ENCODE measurements around the gene AIF1L.

AIF1L gene

DNA sequence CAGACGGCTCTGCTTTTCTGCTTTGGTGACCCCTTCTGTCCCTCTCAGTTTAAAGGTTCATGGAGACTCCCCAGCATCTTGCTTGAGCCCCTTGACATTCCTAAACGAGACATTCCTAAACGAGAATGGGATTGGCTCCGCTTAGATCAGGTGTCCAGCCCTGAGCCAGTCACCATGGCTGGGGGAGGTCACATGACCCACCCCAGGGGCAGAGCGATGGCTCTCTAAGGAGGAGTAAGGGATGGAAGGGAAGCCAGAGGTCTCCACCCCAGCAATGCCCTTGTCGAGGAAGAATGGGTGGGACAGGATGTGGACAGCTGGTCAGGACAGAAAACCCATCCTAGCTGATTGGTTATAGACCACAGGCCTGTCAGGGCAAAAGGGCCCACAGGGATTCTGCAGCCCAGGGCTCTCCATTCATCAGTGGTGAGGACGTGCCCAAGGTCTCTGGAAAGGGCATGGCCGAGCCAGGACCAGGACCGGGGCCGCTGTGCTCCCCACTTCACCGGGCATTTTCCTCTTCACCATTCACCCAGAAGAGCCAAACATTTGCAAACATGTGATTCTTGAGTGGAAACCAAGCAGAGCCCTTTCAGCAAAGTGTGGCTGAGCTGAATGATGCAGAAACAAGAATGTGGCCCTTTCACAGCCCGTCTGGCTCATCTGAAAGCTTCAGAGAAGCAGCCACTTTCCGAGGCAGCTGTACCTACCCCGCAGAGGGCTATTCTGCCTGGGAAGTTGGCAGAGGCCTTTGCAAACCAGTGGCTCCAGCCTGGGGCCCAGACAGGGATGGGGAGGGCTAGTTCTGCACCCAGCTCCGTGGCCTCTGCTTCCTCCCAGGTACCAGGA lies 19.8 kb upstream of the AIF1L start:
- DNase-seq (ENCODE audit: low spot score): no peak
- no peak for FAIRE-seq

DNA sequence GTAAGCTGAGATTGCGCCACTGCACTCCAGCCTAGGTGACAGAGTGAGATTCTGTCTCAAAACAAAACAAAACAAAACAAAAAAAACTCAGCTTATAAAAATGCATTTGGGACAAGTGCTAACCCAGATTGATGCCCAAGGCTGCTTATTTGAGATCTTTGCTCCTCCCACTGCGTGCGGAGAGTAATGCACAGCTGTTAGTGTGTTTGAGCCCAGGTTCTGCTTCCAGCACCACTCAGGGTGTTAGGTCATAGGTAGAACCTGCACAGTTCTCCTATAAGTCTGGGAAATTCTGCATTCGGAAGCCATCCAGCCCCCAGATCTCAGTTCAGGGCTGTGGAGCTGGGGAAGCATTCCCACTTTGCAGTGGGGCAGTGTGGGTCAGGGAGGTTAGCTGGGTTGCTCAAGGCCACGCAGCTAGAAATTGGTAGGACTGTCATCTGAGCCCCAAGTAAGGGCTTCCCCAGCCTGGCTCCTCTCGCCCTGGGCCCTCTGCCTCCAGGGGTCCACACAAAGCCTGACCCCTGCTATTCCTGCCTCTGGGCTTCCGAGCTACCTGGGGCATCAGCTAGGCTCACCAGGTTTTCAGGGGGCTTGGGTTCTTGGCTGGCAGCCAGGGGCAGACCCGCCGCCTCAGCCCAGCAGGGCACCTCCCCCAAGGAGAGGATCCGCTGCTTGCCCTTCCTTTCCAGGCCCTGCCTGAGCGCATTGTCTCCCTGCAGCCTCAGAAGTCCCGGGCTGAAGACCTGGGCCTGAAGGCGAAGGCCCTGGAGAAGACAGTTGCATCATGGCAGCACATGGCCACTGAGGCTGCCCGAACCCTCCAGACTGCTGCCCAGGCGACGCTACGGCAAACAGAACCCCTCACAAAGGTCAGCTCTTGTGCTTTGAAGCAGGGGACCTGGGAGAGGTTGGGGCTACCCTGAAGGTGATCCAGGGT lies 17.6 kb upstream of the AIF1L start:
- DNase-seq (ENCODE audit: low spot score) (no peak), FAIRE-seq (no peak)

DNA sequence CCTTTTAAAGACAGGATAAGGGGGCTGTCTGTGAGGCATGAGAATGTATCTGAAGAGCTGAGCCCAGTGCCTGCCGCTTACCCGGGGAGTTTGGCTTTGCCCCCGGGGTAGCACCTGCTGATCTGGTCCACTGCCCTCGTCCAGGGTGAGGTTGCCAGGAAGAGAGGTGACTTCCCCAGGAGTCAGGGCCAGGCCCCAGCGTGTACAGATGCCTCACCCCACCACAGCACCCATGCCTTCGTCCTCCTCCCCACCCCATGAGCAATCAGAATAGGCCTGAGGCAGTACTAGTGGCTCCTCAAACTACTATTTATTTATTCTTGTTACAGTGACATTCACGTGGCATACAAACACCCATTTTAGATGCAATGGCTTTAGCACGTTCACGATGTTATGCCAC lies 15.7 kb upstream of the AIF1L start:
- FAIRE-seq: no peak
- no peak for DNase-seq (ENCODE audit: low spot score)

GRCh38 chr9:131081868-131082267 lies 14.5 kb upstream of the AIF1L start:
- DNase-seq (ENCODE audit: low spot score) (no peak), FAIRE-seq (no peak)

DNA sequence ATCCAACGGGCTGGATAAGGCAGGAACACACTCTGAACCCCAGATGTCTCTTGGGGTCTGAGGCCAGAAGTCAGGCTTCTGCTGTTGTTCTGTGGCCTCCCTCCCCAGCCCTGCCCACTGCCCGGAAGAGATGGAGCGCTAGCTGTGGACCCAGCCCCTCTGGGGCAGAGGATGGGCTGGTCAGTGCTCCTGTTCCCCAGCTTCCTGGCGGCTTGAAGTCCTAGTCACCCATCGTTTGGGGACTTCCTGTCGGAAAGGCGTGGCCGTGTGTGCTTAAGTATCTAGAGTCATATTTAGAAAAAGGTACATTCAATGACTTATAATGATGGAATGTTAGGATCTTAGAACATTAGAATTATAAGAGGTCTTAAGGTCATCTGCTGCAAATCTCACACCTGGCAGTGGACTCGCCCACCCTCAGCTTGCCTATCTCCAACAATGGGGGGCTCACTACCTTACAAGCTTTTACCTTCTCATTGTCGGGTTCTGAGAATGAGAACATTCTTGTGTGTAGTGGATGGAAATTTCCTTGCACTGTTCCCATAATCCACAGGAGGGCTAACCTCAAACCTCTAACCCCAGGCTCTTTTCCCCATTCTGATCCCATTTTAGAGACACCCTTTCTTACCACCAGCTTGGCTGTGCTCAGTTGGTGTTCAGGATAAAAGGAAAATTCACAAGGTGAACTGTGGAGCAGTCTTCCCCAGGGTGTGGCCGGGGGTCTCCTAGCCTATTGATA lies 13.4 kb upstream of the AIF1L start:
- DNase-seq (ENCODE audit: low spot score) (no peak), FAIRE-seq (no peak)

DNA sequence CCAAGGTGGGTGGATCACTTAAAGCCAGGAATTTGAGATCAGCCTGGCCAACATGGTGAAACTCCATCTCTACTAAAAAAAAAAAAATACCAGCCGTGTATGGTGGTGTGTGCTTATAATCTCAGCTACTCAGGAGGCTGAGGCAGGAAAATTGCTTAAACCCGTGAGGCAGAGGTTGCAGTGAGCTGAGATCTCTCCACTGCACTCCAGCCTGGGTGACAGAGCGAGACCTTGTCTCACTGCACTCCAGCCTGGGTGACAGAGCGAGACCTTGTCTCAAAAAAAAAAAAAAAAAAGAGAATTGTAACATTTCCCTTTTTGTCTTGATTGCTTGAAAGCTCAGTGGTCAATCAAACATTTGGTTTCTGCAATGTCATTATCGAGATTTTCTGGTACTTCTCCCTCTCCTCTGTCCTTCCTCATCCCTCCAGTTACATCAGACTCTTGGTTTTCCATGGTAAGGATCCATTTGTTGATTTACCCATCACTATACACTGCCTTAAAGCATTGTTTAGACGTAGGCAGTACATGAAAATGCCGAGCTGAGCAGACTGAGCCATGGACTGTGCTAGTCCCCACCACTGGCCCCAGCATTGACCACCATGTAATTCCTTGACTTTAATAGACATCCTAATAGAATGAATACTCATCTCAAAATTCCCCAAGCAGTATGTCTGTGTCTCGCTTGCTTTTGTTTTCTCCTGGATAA lies 11.5 kb upstream of the AIF1L start:
- FAIRE-seq (no peak), DNase-seq (ENCODE audit: low spot score) (no peak)

DNA sequence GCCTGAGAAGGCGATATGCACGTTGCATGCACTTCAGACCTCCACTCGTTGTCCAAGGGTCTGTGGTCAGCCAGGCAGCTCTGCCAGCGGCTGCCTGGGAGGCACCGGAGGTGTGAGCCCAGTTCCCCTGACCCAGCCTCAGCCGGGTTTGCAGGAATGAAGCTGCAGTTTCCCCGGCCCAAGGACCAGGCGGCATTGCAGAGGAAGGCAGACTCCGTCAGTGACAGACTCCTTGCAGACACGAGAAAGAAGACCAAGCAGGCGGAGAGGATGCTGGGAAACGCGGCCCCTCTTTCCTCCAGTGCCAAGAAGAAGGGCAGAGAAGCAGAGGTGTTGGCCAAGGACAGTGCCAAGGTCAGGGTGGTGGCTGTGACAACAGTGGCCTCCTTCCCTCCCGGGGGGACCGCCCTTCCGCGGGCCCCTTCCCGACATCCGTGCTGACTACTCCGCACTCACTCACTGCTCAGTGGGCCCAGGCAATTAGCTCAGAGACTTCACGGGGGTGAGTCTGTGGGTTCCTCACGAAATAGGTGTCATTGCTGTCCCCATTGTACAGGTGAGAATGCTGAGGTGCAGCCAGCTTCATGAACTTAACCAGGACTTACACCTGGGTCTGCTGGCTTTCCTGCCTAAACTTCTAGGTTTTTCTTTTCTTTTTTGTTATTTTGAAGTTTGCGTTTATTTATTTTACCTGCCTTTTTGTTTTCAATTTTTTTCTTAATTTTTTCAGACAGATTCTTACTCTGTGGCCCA lies 10.8 kb upstream of the AIF1L start:
- FAIRE-seq (no peak), DNase-seq (ENCODE audit: low spot score) (no peak)

- no peak for DNase-seq (ENCODE audit: low spot score)
Measured at GRCh38 chr9:131087354-131087893, 8.9 kb upstream of the AIF1L start.

DNA sequence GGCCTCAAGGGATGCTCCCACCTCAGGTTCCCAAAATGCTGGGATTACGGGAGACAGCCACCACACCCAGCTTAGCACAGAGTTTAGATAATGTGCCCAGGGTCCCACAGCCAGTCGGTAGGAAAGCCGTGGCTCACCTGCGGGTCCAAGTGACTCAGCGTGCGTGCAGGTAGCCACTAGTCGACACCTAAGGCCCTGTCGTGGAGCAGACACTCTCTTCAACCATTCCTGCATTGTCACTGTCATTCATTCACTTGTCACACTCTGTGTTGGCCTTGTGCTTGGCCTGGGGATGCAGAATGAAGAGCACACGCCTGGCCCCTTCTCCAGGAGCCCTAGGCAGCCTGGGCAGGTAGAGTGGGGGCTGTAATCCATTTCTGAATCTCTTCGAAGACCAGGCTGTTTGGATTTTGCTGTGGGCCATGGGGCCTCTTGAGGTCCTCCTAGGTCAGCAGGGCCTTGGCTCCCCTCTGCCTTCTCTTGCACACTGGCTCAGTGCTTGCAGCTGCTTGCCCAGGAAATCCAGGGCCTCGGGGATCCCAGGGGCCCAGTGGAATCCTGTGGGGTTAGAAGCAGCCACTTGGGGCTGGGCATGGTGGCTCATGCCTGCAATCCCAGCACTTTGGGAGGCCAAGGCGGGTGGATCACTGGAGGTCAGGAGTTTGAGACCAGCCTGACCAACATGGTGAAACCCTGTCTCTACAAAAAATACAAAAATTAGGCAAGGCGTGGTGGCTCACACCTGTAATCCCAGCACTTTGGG lies 6.1 kb upstream of the AIF1L start:
- FAIRE-seq (no peak), DNase-seq (ENCODE audit: low spot score) (no peak)

More at GRCh38 chr9:131087354-131087893, 8.9 kb upstream of the AIF1L start:
- FAIRE-seq: no peak

- no peak for FAIRE-seq
- no peak for DNase-seq (ENCODE audit: low spot score)
Measured at GRCh38 chr9:131091352-131091992, 4.9 kb upstream of the AIF1L start.

- no peak for FAIRE-seq
Measured at GRCh38 chr9:131092030-131092429, 4.3 kb upstream of the AIF1L start.

DNA sequence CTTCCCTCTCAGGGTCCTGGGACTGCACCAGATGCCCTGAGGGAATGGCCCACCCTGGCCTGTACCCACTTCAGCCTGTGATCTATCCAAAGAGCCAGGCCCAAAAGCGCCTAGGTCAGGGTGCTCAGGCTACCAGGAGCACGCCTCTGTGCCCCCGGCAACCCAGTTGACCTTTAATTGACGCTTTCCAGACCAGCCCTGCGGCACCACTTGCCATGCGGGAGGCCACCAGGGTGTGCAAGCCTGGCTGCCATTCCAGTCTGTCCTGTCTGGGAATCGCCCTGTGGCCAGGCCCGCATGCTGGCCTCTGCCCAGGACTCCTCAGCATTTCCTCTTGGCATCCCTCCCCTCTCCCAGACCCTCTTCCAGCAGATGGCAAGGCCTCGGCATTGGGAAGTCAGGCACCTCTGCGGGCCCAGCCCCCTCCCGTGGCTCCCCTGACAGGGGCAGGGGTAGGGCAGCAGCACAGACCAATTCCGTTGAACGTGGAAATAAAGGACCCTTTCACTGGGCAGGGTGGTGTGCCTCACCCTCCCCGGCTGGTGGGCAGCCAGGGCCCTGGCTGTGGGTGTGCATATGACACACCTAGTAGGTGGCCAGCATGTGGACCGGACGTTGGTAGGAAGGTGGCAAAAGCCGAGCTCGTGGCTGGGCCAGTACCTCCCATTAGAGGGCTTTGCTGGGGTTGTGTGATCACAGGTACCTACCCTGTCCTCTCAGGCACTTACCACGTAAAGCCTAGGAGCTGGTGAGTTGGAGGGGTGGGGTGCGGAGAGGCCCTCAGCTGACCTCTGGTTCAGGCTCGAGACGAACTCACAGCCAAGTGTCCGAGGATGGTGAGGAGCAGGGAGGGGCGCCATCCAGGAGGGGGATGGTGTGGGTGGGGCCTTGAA lies 3.5 kb upstream of the AIF1L start:
- FAIRE-seq: no peak
- no peak for DNase-seq (ENCODE audit: low spot score)

More at GRCh38 chr9:131092030-131092429, 4.3 kb upstream of the AIF1L start:
- DNase-seq (ENCODE audit: low spot score): no peak

DNA sequence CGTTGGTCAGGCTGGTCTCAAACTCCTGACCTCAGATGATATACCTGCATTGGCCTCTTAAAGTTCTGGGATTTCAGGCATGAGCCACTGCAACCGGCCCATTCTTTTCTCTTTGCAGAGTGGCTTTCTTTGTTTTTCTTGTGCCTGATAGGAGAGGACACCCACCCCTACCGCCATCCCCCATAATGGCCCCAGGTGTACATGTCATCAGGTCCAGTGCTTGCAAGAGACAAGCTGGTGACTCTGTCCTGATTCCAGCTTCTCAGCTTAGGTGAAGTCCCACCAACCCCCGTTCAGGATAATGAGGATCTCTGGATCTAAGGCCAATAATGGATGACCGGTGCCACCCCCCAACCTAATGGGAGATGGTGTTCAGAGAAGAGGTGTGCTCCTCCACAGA lies 2.3 kb upstream of the AIF1L start:
- DNase-seq (ENCODE audit: low spot score) (no peak), FAIRE-seq (no peak)

GRCh38 chr9:131094622-131095021 lies 1.7 kb upstream of the AIF1L start:
- FAIRE-seq: no peak
- DNase-seq (ENCODE audit: low spot score): no peak

DNA sequence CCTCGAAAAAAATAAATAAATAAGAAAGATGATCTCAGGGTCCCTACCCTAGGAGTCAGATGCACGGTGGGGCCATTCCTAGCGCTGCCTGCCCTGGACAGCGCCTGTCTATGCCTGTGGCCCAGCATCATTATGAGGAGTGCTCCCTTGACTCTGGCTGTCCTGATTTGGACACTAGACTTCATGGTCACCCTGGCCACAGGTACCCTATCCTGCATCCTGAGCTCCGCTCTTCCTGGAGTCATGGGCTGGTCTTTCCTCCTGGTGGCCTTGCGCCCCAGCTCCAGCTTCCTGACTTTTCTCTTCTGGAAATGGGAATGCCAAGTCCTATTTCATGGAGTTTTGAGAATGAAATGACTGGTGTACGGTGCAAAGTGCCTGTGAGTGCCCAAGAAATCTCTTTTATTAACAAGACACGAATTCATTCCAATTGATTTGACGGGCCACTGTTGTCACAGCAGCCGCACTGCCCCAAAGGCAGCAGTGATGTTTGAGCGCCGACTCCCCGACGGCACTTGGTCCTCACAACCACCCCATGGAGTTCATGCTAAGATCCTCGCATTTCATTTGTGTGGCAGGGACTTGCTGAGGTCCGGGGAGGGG lies 564 bp upstream of the AIF1L start:
- FAIRE-seq (no peak), DNase-seq (ENCODE audit: low spot score) (no peak)

GRCh38 chr9:131097126-131097947 lies 1.0 kb downstream of the AIF1L start:
- DNase-seq (ENCODE audit: low spot score): no peak
- no peak for FAIRE-seq

GRCh38 chr9:131097948-131098278 lies 1.6 kb downstream of the AIF1L start:
- FAIRE-seq (no peak), DNase-seq (ENCODE audit: low spot score) (no peak)
